Naive B cell (primary cell): ENCODE data around the gene ACAT2. TPM values are rescaled to one million over a fixed set of nuclear protein-coding genes. Genes with fewer than 3 reads are reported as not detected.
"Not testable (repeated sequence)": the region's sequence is repeated elsewhere in the genome, so short reads cannot be mapped to it uniquely, and the experiment has no call there.

Source experiments
- ATAC-seq, 2 donors: fragments of 150-1000 bp; cut with Tn5 transposase; 2 replicates each; pipeline ENCODE4 v1.10.0; 2021; ENCODE audit warnings: low read depth in 2 of 2, mild to moderate bottlenecking in 2 of 2, moderate library complexity in 2 of 2
- DNase-seq: peaks from one replicate; pipeline ENCODE4 v3.0.0; 2022
- H3K27ac Mint-ChIP-seq, 6 donors: one replicate each; pipeline ENCODE4 v1.8.0; 2020 to 2022; ENCODE audit warnings: mild to moderate bottlenecking in 6 of 6, mixed read lengths in 6 of 6, moderate library complexity in 5 of 6, inconsistent platforms in 2 of 6
- H3K27me3 Mint-ChIP-seq, 3 donors: one replicate each; pipeline ENCODE4 v1.8.0; 2021 to 2022; ENCODE audit warnings: mixed read lengths in 3 of 3, mild to moderate bottlenecking in 1 of 3
- H3K36me3 Mint-ChIP-seq, 2 donors: one replicate each; pipeline ENCODE4 v1.8.0; 2020 to 2022; ENCODE audit warnings: mixed read lengths in 2 of 2, inconsistent platforms in 1 of 2, mild to moderate bottlenecking in 1 of 2
- H3K4me1 Mint-ChIP-seq, 3 donors: one replicate each; pipeline ENCODE4 v1.8.0; 2020 to 2022; ENCODE audit warnings: mixed read lengths in 3 of 3, inconsistent platforms in 1 of 3, mild to moderate bottlenecking in 1 of 3, moderate library complexity in 1 of 3
- H3K4me3 Mint-ChIP-seq, 8 donors: one replicate each; pipeline ENCODE4 v1.8.0; 2020 to 2022; ENCODE audit warnings: mild to moderate bottlenecking in 8 of 8, mixed read lengths in 8 of 8, moderate library complexity in 8 of 8, inconsistent platforms in 2 of 8
- H3K9me3 Mint-ChIP-seq, 7 donors: one replicate each; pipeline ENCODE4 v1.8.0; 2020 to 2022; ENCODE audit warnings: mixed read lengths in 7 of 7, mild to moderate bottlenecking in 5 of 7, inconsistent platforms in 2 of 7, moderate library complexity in 1 of 7
- polyA plus RNA-seq, 6 donors: library from polyadenylated mRNA; unstranded; fragments of 300-500 nt; fragmentation: Illumina TruSeq; gene quantifications; one replicate each; pipeline ENCODE4 v1.2.3, GENCODE V29; 2021; ENCODE audit warnings: low read depth in 6 of 6

Gene ACAT2
- polyA plus RNA-seq, 6 donors from 2014 or later: 20.8 to 39.8 (median 27.8) TPM

DNA sequence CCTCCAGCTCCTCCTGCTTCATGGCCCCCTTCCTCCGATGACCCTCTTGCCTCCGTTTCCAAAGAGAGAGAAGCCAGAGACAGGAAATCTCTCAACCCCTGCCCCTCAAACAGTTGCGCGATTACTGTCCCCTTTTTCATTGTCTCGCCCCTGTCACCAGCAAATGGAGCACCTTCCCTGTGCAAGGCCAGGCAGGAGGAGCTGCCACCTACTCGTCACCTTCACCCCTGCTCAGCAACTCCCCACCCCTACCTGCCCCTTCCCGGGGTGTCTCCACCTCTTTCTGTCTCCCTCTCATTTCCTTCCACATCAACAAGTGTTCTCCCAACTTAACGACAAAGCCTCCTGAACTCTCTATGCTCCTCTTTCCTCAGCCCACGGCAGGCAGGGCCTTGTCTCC is 51.9 kb downstream of the ACAT2 start:
- ATAC-seq: no peak
- no peaks in the 10 kb centered on the region for H3K36me3 Mint-ChIP-seq
- peak overlapping the region in 1 of 6 donors; percentile 81 for H3K27ac Mint-ChIP-seq
- no peaks in the 10 kb centered on the region for H3K9me3 Mint-ChIP-seq
- H3K27me3 Mint-ChIP-seq: no peaks in the 10 kb centered on the region
- peaks cover 7 to 12% (median 9%) of the 10 kb centered on the region in 3 donors for H3K4me1 Mint-ChIP-seq
- DNase-seq: no peak
- no peak overlapping the region for H3K4me3 Mint-ChIP-seq

DNA sequence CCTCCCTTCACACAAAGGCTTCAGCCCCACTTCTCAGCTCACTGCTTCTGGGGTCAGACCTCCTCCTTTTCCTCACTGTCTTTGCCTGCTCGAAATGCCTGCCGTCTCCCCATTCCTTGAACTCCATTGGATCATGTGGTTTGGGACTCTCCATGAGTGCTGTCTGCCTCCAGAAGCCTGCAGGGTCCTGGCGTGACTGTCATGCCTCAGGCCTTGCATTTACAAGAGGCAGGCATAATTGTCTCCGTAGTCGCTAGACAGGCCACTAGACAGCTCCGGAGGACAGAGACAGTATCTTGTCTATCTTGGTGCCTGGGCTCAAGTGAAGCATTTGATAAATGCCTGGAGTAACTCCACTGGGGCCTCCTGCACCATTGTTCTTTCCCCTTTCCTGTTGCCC is 53.6 kb downstream of the ACAT2 start:
- Mint-ChIP-seq H3K4me3 (no peak overlapping the region), H3K4me1 (peaks cover 15 to 19% (median 19%) of the 10 kb centered on the region in 3 donors), H3K36me3 (no peaks in the 10 kb centered on the region), H3K27me3 (peaks cover 0 to 8% (median 5%) of the 10 kb centered on the region in 3 donors), H3K27ac (no peak overlapping the region), H3K9me3 (no peaks in the 10 kb centered on the region)
- ATAC-seq: no peak
- no peak for DNase-seq

DNA sequence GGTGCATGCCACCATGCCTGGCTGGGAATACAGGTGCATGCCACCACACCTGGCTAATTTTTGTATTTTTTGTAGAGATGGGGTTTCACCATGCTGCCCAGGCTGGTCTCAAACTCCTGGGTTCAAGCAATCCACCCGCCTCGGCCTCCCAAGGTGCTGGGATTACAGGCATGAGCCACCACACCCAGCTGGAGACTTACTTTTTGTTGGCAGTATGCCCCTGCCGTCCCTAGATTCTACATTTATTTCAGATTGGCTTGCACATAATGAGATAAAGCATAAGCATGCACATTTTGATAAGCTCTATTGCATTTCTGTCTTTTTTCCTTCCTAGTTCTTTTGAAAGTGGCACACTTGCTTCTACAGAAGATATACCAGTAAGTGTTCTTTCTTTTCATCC is 54.9 kb downstream of the ACAT2 start:
- H3K27ac Mint-ChIP-seq, H3K9me3 Mint-ChIP-seq, H3K4me3 Mint-ChIP-seq, H3K36me3 Mint-ChIP-seq, DNase-seq, ATAC-seq, H3K27me3 Mint-ChIP-seq: not testable (repeated sequence)
- peaks cover 18 to 28% (median 26%) of the 10 kb centered on the region in 3 donors for H3K4me1 Mint-ChIP-seq

DNA sequence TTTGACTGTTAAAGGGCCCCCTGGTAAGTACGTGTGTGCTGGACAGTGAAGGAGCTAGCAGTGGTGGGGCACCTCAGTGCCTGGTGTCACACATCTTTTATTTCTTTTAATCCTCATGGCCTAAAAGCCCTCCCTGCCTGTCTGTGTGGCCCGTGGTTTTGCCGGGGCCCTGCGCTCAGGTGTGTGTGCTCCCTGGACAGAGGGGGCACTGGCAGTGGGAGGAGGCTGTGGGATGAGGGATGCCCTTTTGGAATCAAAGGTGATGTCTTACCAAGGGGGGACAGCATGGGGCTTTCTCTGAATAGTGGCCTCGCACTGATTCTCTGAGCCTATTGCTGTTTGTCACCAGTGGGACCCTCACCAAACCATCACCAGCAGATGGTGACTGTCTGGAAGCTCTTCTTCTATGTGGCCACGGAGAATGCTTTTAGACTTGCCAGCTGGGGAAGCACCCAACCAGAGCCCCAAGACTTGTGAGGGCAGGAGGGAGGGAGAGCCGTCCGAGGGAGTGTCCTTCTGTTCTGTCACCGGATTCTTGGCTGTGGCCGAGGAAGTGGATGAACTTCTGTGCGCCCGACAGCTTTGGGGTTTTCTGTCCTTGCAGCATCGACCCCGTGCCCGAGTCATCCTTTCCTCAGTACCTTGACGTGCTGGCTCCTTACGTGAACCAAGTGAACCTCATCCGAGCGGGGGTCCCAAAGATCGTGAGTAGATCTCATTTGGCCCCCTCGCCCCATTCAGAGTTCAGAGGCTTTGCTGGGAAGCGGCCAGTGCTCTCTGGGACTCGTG is 56.3 kb downstream of the ACAT2 start:
- H3K36me3 Mint-ChIP-seq: peaks cover 0 to 4% of the 10 kb centered on the region in 2 donors
- peak overlapping the region in 1 of 8 donors; percentile 15 for H3K4me3 Mint-ChIP-seq
- ATAC-seq (no peak), DNase-seq (no peak)
- peaks cover 7 to 9% (median 8%) of the 10 kb centered on the region in 3 donors for H3K27me3 Mint-ChIP-seq
- no peaks in the 10 kb centered on the region for H3K9me3 Mint-ChIP-seq
- peaks cover 17 to 27% (median 21%) of the 10 kb centered on the region in 3 donors for H3K4me1 Mint-ChIP-seq
- H3K27ac Mint-ChIP-seq: no peak overlapping the region

DNA sequence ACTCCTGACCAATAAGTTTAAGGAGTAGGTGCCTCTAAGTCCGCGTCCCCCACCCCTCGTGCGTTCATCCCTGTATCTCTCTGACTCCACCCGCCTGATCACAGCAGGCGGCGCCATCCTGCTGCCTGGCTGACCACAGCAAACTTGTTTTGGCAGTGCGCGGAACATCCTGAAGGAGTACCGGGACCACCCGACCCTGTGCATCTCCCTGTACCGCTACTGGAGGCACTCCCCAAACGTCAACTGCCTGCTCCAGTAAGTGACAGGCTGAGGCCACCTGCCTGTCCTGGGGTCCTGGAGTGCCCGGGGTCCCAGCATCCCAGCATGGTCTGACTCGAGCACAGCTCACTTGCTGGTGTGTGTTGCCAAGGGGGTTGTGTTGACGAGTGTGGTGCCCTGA is 57.3 kb downstream of the ACAT2 start:
- Mint-ChIP-seq H3K36me3 (peaks cover 6 to 8% of the 10 kb centered on the region in 2 donors), H3K4me1 (peaks cover 17 to 27% (median 21%) of the 10 kb centered on the region in 3 donors), H3K27me3 (peaks cover 8 to 14% (median 9%) of the 10 kb centered on the region in 3 donors), H3K9me3 (peaks cover 0 to 2% (median 0%) of the 10 kb centered on the region in 7 donors), H3K27ac (peak overlapping the region in 1 of 6 donors; percentile 9), H3K4me3 (peak overlapping the region in 5 of 8 donors; percentile 75 to 91 (median 86))
- DNase-seq (no peak), ATAC-seq (no peak)

DNA sequence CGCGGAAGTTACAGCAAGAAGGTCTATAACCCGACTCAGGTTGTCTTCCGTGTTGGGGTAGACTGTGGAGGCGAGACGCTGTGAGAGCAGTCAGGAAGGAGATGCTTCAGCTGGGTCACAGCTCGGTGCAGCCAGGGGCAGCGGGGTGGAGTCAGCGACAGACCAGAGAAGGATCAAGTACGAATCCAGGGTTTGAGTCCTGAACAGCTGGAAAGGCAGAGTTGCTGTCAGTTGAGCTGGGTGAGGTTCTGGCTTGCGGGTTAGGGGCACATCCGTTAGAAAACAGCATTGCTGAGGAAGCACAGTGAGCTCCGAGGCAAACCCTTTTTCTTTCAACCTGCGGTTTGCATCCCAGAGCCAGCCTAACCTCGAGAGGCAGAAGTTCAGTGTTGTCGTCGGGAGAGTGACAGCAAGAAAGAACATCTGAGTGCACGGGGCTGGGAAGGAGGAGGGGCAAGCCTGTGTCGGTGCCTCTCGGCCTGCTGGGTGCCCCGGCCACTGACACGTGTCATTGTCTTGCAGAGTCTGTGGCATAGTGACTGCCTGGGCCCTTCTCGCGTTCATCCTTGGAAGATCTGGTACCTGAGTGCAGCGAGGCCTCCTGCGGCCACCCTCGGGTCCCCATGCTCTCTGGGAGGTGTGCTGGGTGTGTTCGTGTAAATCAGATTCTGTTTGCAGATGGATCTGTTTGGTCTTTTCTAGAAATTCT is 58.2 kb downstream of the ACAT2 start:
- Mint-ChIP-seq H3K27me3 (peaks cover 8 to 14% (median 9%) of the 10 kb centered on the region in 3 donors), H3K9me3 (peaks cover 0 to 3% (median 0%) of the 10 kb centered on the region in 7 donors), H3K36me3 (peaks cover 6 to 9% of the 10 kb centered on the region in 2 donors), H3K4me1 (peaks cover 17 to 27% (median 21%) of the 10 kb centered on the region in 3 donors), H3K4me3 (peak overlapping the region; percentile 75 to 94 (median 87)), H3K27ac (peak overlapping the region in 3 of 6 donors; percentile 9 to 83 (median 28))
- ATAC-seq: peak; percentile 50 to 73
- DNase-seq: peak; percentile 19

DNA sequence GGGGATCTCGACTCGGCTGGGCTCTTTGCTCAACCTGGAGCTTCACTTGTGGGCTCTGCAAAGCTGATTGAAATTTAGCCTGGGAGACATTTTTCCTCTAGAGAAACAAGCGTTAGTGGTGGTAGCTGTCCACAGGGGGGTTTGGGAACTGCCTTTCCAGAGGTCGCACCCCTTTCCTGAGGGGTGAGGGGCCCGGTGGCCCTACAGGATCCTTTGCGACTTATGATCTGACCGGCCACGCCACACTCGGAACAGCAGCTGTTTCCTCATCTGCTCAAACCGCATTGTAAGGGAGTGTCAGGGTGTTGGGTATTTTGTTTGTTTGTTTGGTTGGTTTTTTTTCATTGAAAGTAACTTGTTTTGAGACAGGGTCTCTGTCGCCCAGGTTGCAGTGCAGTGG is 59.3 kb downstream of the ACAT2 start:
- Mint-ChIP-seq H3K27ac (peak overlapping the region in 1 of 6 donors; percentile 2), H3K4me3 (peak overlapping the region in 6 of 8 donors; percentile 75 to 94 (median 84)), H3K27me3 (peaks cover 8 to 14% (median 9%) of the 10 kb centered on the region in 3 donors), H3K9me3 (peaks cover 0 to 3% (median 0%) of the 10 kb centered on the region in 7 donors), H3K4me1 (peaks cover 17 to 27% (median 21%) of the 10 kb centered on the region in 3 donors), H3K36me3 (peaks cover 6 to 9% of the 10 kb centered on the region in 2 donors)
- DNase-seq: no peak
- no peak for ATAC-seq

DNA sequence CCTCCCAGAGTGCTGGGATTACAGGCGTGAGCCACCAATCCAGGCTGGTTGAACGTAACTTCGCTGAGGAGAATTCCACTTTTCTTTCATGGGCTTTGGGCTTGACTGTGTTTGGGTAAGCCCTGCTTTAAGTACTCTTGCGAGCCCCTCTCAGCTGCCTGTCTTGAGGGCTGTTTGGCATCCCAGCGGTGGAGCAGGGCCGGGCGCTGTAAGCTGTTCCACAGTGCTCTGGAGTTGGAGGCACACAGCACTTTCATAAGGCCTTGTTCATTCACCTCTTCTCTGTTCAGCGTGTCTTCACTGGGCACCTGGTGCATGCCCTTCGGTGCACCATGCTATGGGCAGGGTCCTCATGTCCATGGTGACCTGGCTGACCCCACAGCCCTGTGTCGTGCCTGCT is 59.9 kb downstream of the ACAT2 start:
- Mint-ChIP-seq H3K9me3 (peaks cover 0 to 3% (median 0%) of the 10 kb centered on the region in 7 donors), H3K4me1 (peaks cover 17 to 27% (median 21%) of the 10 kb centered on the region in 3 donors), H3K36me3 (peaks cover 6 to 9% of the 10 kb centered on the region in 2 donors), H3K4me3 (peak overlapping the region in 2 of 8 donors; percentile 4 to 21), H3K27ac (no peak overlapping the region), H3K27me3 (peaks cover 8 to 14% (median 9%) of the 10 kb centered on the region in 3 donors)
- no peak for ATAC-seq
- DNase-seq: no peak

DNA sequence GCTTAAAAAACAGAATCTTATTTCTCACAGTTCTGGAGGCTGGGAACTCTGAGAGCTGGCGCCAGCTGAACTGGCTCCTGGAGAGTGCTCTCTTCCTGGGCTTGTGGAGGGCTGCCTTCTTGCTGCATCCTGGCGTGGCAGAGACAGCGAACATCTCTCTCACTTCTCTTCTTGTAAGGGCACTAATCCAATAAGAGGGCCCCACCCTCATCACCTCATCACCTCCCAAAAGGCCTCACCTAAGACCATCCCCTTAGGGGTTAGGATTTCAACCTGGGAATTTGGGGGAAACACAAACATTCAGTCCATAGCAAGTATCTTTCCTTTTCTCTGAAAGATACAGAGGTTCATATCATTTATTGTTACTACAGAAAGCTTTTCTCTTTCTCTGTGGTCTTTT is 62.1 kb downstream of the ACAT2 start:
- Mint-ChIP-seq H3K4me3 (no peak overlapping the region), H3K27me3 (peaks cover 8 to 14% (median 9%) of the 10 kb centered on the region in 3 donors), H3K27ac (no peak overlapping the region)

DNA sequence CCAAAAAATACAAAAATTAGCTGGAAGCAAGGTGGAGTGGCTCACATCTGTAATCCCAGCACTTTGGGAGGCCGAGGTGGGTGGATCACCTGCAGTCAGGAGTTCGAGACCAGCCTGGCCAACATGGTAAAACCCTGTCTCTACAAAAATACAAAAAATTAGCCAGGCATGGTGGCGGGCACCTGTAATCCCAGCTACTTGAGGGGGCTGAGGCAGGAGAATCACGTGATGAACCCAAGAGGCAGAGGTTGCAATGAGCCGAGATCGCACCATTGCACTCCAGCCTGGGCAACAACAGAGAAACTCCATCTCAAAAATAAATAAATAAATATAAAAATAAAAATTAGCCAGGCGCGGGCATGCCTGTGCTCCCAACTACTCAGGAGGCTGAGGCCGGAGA is 62.8 kb downstream of the ACAT2 start:
- H3K4me3 Mint-ChIP-seq, H3K36me3 Mint-ChIP-seq, H3K27ac Mint-ChIP-seq, DNase-seq, H3K9me3 Mint-ChIP-seq, ATAC-seq: not testable (repeated sequence)
- peaks cover 19 to 33% (median 23%) of the 10 kb centered on the region in 3 donors for H3K4me1 Mint-ChIP-seq
- H3K27me3 Mint-ChIP-seq: peaks cover 2 to 14% (median 11%) of the 10 kb centered on the region in 3 donors

More for the DNA sequence above, 62.1 kb downstream of the ACAT2 start:
- H3K4me1 Mint-ChIP-seq: peaks cover 17 to 31% (median 21%) of the 10 kb centered on the region in 3 donors
- H3K36me3 Mint-ChIP-seq: peaks cover 6 to 9% of the 10 kb centered on the region in 2 donors
- ATAC-seq (no peak), DNase-seq (no peak)
- H3K9me3 Mint-ChIP-seq: peaks cover 0 to 3% (median 0%) of the 10 kb centered on the region in 7 donors

DNA sequence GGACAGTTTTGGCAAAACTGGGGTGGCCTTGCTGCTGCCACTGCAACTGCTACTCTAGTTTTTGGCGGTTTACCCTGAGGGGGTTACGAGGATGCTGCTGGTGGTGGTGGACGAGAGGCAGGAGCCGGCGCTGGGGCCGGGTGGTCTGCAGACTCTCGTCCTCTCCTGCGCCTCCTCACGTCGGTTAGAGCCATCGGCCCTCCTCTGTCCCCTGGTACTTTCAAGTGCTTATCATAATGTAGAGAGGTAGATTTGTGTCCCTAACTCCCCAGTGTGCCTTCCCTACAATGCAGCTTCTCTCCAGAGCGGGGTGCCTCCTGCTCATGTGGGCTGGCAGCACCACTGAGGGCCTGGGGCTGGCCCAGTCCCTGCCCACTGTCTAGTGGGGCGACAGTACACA is 64.2 kb downstream of the ACAT2 start:
- Mint-ChIP-seq H3K9me3 (peaks cover 0 to 3% (median 0%) of the 10 kb centered on the region in 7 donors), H3K36me3 (peaks cover 6 to 9% of the 10 kb centered on the region in 2 donors), H3K4me1 (peaks cover 13 to 29% (median 18%) of the 10 kb centered on the region in 3 donors), H3K27ac (no peak overlapping the region), H3K4me3 (no peak overlapping the region), H3K27me3 (peaks cover 0 to 24% (median 9%) of the 10 kb centered on the region in 3 donors)
- DNase-seq: no peak
- ATAC-seq: no peak

DNA sequence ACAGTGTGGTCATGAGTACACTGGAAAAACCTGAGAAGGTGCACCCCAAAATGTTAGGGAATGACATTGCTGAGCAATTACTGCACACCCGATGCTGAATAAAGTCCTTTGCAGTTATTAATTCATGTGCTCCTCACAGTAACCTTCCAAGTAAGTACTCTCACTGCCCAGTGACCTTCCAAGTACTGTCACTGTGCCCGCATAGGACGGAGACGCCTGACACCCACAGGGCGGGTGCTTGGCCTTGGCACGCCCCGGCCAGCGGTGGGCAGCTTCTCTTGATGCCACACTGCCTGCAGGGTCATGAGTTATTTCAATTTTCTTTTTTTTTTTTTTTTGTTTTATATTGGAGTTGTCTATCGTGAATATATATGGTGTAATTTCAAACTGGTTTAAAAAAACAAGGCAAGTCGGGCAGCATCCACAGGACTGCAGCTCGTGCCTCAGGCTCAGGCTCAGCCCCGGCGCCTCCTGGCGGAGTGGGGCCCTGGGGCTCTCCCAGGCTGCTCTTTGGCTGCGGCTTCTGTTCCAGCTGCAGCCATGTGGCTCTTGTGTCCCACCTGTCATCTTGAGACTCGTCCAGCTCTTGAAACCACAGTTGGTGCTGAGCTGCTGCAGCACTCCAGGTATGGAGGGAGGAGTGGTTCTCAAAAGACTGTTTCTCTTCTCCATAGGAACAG is 65.3 kb downstream of the ACAT2 start:
- H3K9me3 Mint-ChIP-seq: peaks cover 0 to 3% (median 0%) of the 10 kb centered on the region in 7 donors
- ATAC-seq (no peak), DNase-seq (no peak)
- peaks cover 13 to 22% (median 15%) of the 10 kb centered on the region in 3 donors for H3K4me1 Mint-ChIP-seq
- H3K4me3 Mint-ChIP-seq: no peak overlapping the region
- no peak overlapping the region for H3K27ac Mint-ChIP-seq
- H3K27me3 Mint-ChIP-seq: peaks cover 0 to 29% (median 9%) of the 10 kb centered on the region in 3 donors
- H3K36me3 Mint-ChIP-seq: peaks cover 6 to 9% of the 10 kb centered on the region in 2 donors

DNA sequence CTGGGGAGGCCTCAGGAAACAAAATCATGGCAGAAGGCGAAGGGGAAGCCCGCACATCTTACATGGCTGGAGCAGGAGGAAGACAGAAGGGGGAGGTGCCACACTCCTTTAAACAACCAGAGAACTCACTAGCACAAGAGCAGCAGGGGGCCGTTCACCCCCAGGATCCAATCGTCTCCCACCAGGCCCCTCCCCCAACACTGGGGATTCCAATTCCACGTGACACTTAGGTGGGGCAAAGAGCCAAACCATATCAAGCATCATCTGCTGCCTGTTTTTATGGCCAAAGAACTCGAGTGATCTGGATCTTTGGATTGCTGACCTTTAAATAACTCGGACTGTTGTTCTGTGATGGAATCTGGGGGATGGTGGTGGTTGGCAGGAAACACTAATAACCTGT is 66.2 kb downstream of the ACAT2 start:
- ATAC-seq (no peak), DNase-seq (no peak)
- H3K4me1 Mint-ChIP-seq: peaks cover 11 to 20% (median 15%) of the 10 kb centered on the region in 3 donors
- H3K36me3 Mint-ChIP-seq: peaks cover 3 to 9% of the 10 kb centered on the region in 2 donors
- H3K9me3 Mint-ChIP-seq: peaks cover 0 to 3% (median 0%) of the 10 kb centered on the region in 7 donors
- peak overlapping the region in 1 of 6 donors; percentile 47 for H3K27ac Mint-ChIP-seq
- no peak overlapping the region for H3K4me3 Mint-ChIP-seq
- H3K27me3 Mint-ChIP-seq: peaks cover 0 to 23% (median 5%) of the 10 kb centered on the region in 3 donors
